ENCODE data around the gene AGPS. TPM values are rescaled to one million over a fixed set of nuclear protein-coding genes. Genes with fewer than 3 reads are reported as not detected.

AGPS gene
- total and polyA plus RNA-seq, 2 donors (not counting 1 experiment from before 2014, with no cell fraction given): 2.2 to 25.5 TPM

DNA sequence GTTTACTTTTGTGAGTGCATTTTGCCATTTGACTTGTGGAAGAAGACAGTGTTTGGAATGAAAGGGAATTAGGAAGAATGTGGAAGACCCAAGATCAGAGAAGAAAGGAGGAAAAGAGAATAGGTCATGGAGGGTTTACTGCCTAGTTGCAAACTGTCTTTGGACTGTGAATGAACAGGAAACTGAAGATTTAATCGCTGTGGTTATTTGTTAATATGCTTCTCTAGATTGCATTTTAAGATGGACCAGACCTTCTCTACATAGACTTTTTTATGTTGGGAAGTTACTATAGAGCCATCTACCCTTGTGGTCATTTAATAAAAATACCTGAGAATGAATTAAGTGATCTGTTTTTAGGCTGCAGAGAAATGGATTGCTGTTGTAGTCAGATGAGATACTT is 6.2 kb downstream of the AGPS start:
- Mint-ChIP-seq H3K4me1 (peaks cover 43% of the 10 kb centered on the region), H3K27me3 (no peaks in the 10 kb centered on the region), H3K27ac (no peak overlapping the region), H3K9me3 (ENCODE audit: insufficient read depth) (no peaks in the 10 kb centered on the region), H3K4me3 (no peak overlapping the region)
- ChIA-PET POLR2A (no interaction called here), CTCF (interaction anchor here (1.4 to 2.0 kb wide), 2 partner anchors 17 to 63 kb away, joined by 6 to 7 read pairs; no protein-coding TSS in a partner anchor)
- intact Hi-C loops (cut with micrococcal nuclease): no loop called here
- Histone ChIP-seq H3K4me2 (replicated peaks; ENCODE audit: low read depth, low read length, poor library complexity, severe bottlenecking) (no peak overlapping the region), H3K36me3 (replicated peaks in 1 of 2; ENCODE audit: control extremely low read depth in 1 of 2, control insufficient read depth in 1 of 2, extremely low read depth in 1 of 2, insufficient read depth in 2 of 2, low read length in 1 of 2) (peaks cover 0 to 2% of the 10 kb centered on the region in 2 experiments), H3K27me3 (replicated peaks in 1 of 4; ENCODE audit: control extremely low read depth in 1 of 4, control insufficient read depth in 3 of 4, insufficient read depth in 4 of 4, low read length in 3 of 4) (no peaks in the 10 kb centered on the region), H3K9me3 (ENCODE audit: control extremely low read depth in 1 of 3, control insufficient read depth in 2 of 3, insufficient read depth in 1 of 3, low read length in 2 of 3) (no peaks in the 10 kb centered on the region), H3K4me1 (ENCODE audit: control insufficient read depth in 2 of 2, insufficient read depth in 2 of 2, low read length in 2 of 2) (peaks cover 4 to 14% of the 10 kb centered on the region in 2 donors), H3K4me3 (ENCODE audit: control extremely low read depth in 1 of 5, extremely low read depth in 1 of 5, insufficient read depth in 1 of 5, low read depth in 2 of 5, low read length in 4 of 5) (no peak overlapping the region), H3K27ac (ENCODE audit: low read length in 2 of 2) (no peak overlapping the region), H3K79me2 (ENCODE audit: control insufficient read depth, insufficient read depth, low read length) (peaks cover 90% of the 10 kb centered on the region), H2AFZ (ENCODE audit: insufficient read depth, low read depth, low read length, poor library complexity, severe bottlenecking) (no peak overlapping the region), H3K9ac (ENCODE audit: low read length) (no peak overlapping the region), H4K20me1 (ENCODE audit: control insufficient read depth, insufficient read depth, low read length, poor library complexity, severe bottlenecking) (no peaks in the 10 kb centered on the region)
- no peak for TF ChIP-seq EZH2 (IDR thresholded peaks at IDR 0.05; ENCODE audit: borderline replicate concordance, insufficient read depth, low read depth, low read length, poor library complexity, severe bottlenecking)
- TF ChIP-seq, protein P1, sequence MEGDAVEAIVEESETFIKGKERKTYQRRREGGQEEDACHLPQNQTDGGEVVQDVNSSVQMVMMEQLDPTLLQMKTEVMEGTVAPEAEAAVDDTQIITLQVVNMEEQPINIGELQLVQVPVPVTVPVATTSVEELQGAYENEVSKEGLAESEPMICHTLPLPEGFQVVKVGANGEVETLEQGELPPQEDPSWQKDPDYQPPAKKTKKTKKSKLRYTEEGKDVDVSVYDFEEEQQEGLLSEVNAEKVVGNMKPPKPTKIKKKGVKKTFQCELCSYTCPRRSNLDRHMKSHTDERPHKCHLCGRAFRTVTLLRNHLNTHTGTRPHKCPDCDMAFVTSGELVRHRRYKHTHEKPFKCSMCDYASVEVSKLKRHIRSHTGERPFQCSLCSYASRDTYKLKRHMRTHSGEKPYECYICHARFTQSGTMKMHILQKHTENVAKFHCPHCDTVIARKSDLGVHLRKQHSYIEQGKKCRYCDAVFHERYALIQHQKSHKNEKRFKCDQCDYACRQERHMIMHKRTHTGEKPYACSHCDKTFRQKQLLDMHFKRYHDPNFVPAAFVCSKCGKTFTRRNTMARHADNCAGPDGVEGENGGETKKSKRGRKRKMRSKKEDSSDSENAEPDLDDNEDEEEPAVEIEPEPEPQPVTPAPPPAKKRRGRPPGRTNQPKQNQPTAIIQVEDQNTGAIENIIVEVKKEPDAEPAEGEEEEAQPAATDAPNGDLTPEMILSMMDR (IDR thresholded peaks at IDR 0.05): no peak
- DNase-seq (no peak), ATAC-seq (ENCODE audit: low read depth) (no peak)
- no CpG with 5 or more reads among the region's 1 CpG for WGBS (ENCODE audit: insufficient coverage)

DNA sequence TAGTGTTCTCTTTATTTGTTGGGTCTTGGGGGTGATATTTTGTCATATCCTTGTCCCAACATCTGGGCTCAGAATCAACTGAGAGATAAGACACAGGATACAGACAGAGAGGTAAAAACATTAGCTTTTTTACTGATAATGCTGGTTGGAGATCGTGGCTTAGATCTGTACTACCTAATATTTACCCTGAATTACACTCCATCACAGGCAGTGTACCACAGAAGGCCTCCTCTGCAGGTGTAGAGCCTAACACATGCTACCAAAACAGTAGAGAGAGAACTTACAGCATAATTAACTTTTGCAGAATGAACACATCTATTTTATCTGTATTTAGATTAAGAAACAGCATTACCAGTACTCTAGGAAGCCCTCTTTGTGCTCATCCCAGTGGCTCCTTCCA is 6.8 kb downstream of the AGPS start:
- WGBS (ENCODE audit: insufficient coverage): no CpG with 5 or more reads among the region's 1 CpG
- Histone ChIP-seq H3K4me2 (replicated peaks; ENCODE audit: low read depth, low read length, poor library complexity, severe bottlenecking) (no peak overlapping the region), H3K27ac (ENCODE audit: low read length in 2 of 2) (no peak overlapping the region), H3K36me3 (replicated peaks in 1 of 2; ENCODE audit: control extremely low read depth in 1 of 2, control insufficient read depth in 1 of 2, extremely low read depth in 1 of 2, insufficient read depth in 2 of 2, low read length in 1 of 2) (peaks cover 0 to 2% of the 10 kb centered on the region in 2 experiments), H4K20me1 (ENCODE audit: control insufficient read depth, insufficient read depth, low read length, poor library complexity, severe bottlenecking) (no peaks in the 10 kb centered on the region), H3K4me3 (ENCODE audit: control extremely low read depth in 1 of 5, extremely low read depth in 1 of 5, insufficient read depth in 1 of 5, low read depth in 2 of 5, low read length in 4 of 5) (no peak overlapping the region), H3K4me1 (ENCODE audit: control insufficient read depth in 2 of 2, insufficient read depth in 2 of 2, low read length in 2 of 2) (peaks cover 1 to 8% of the 10 kb centered on the region in 2 donors), H3K9me3 (ENCODE audit: control extremely low read depth in 1 of 3, control insufficient read depth in 2 of 3, insufficient read depth in 1 of 3, low read length in 2 of 3) (no peaks in the 10 kb centered on the region), H2AFZ (ENCODE audit: insufficient read depth, low read depth, low read length, poor library complexity, severe bottlenecking) (no peak overlapping the region), H3K9ac (ENCODE audit: low read length) (no peak overlapping the region), H3K27me3 (replicated peaks in 1 of 4; ENCODE audit: control extremely low read depth in 1 of 4, control insufficient read depth in 3 of 4, insufficient read depth in 4 of 4, low read length in 3 of 4) (no peaks in the 10 kb centered on the region), H3K79me2 (ENCODE audit: control insufficient read depth, insufficient read depth, low read length) (peaks cover 90% of the 10 kb centered on the region)
- ATAC-seq (ENCODE audit: low read depth) (no peak), DNase-seq (no peak)
- Mint-ChIP-seq H3K27me3 (no peaks in the 10 kb centered on the region), H3K27ac (no peak overlapping the region), H3K4me3 (no peak overlapping the region), H3K9me3 (ENCODE audit: insufficient read depth) (no peaks in the 10 kb centered on the region), H3K4me1 (peaks cover 42% of the 10 kb centered on the region)
- intact Hi-C loops (cut with micrococcal nuclease): no loop called here
- ChIA-PET CTCF (interaction anchor here (0.6 to 2.0 kb wide), 2 partner anchors 64 to 247 kb away, joined by 4 to 7 read pairs; no protein-coding TSS in a partner anchor), POLR2A (no interaction called here)
- no peak for TF ChIP-seq EZH2 (IDR thresholded peaks at IDR 0.05; ENCODE audit: borderline replicate concordance, insufficient read depth, low read depth, low read length, poor library complexity, severe bottlenecking)
- TF ChIP-seq, protein P1 (IDR thresholded peaks at IDR 0.05): no peak

All from B cell (primary cell).